Measurements from ENCODE around the gene FPR2. TPM values are rescaled to one million over a fixed set of nuclear protein-coding genes. Genes with fewer than 3 reads are reported as not detected.

Gene FPR2
- total RNA-seq, 1 donor from 2014 or later = not detected

DNA sequence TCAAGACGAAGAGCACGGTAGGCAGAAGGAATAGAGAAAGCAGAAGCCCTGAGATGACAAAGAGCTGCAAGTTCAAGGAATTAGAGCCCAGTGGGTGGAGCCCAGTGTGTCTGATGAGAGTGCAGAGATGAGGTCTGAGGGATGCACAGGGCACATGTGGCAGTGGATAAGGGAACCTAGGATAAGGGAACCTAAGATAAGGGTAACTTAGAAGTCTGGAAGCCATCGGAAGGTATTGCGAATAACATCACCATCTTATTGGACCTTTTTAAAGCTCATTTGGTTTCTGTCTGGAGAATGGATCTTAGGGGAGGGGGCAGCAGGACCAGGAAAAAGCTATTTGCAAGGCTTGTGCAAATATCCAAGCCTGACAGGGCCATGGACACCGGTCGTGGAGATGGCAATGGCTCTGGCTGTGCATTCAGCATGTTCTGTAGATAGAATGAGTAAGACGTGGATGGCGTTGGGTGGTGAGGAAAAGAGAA lies 35.3 kb downstream of the FPR2 start:
- no peaks in the 10 kb centered on the region for H3K36me3 ChIP-seq (ENCODE audit: control insufficient read depth, insufficient read depth, low read length)
- H3K4me3 ChIP-seq (ENCODE audit: low read depth, low read length) = no peak overlapping the region
- no peaks in the 10 kb centered on the region for H3K27me3 ChIP-seq (ENCODE audit: control insufficient read depth, insufficient read depth, low read length)
- TF ChIP-seq, protein P1, sequence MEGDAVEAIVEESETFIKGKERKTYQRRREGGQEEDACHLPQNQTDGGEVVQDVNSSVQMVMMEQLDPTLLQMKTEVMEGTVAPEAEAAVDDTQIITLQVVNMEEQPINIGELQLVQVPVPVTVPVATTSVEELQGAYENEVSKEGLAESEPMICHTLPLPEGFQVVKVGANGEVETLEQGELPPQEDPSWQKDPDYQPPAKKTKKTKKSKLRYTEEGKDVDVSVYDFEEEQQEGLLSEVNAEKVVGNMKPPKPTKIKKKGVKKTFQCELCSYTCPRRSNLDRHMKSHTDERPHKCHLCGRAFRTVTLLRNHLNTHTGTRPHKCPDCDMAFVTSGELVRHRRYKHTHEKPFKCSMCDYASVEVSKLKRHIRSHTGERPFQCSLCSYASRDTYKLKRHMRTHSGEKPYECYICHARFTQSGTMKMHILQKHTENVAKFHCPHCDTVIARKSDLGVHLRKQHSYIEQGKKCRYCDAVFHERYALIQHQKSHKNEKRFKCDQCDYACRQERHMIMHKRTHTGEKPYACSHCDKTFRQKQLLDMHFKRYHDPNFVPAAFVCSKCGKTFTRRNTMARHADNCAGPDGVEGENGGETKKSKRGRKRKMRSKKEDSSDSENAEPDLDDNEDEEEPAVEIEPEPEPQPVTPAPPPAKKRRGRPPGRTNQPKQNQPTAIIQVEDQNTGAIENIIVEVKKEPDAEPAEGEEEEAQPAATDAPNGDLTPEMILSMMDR (IDR thresholded peaks at IDR 0.05; ENCODE audit: insufficient read depth, low read length, severe bottlenecking) = no peak
- DNase-seq (ENCODE audit: low read depth) (no peak), FAIRE-seq (no peak)

GRCh38 chr19:51797480-51797879 lies 36.5 kb downstream of the FPR2 start:
- TF ChIP-seq, protein P1 (IDR thresholded peaks at IDR 0.05; ENCODE audit: insufficient read depth, low read length, severe bottlenecking) = no peak
- no peak for FAIRE-seq
- DNase-seq (ENCODE audit: low read depth) = no peak
- H3K27me3 ChIP-seq (ENCODE audit: control insufficient read depth, insufficient read depth, low read length) = no peaks in the 10 kb centered on the region
- no peaks in the 10 kb centered on the region for H3K36me3 ChIP-seq (ENCODE audit: control insufficient read depth, insufficient read depth, low read length)
- no peak overlapping the region for H3K4me3 ChIP-seq (ENCODE audit: low read depth, low read length)

GRCh38 chr19:51798062-51798461 lies 37.1 kb downstream of the FPR2 start:
- TF ChIP-seq, protein P1 (IDR thresholded peaks at IDR 0.05; ENCODE audit: insufficient read depth, low read length, severe bottlenecking) = no peak
- no peak for DNase-seq (ENCODE audit: low read depth)
- Histone ChIP-seq H3K36me3 (ENCODE audit: control insufficient read depth, insufficient read depth, low read length) (no peaks in the 10 kb centered on the region), H3K4me3 (ENCODE audit: low read depth, low read length) (no peak overlapping the region), H3K27me3 (ENCODE audit: control insufficient read depth, insufficient read depth, low read length) (no peaks in the 10 kb centered on the region)
- no peak for FAIRE-seq

- H3K36me3 ChIP-seq (ENCODE audit: control insufficient read depth, insufficient read depth, low read length) = no peaks in the 10 kb centered on the region
- H3K27me3 ChIP-seq (ENCODE audit: control insufficient read depth, insufficient read depth, low read length) = no peaks in the 10 kb centered on the region
- TF ChIP-seq, protein P1 (IDR thresholded peaks at IDR 0.05; ENCODE audit: insufficient read depth, low read length, severe bottlenecking) = no peak
- FAIRE-seq (no peak), DNase-seq (ENCODE audit: low read depth) (peak; percentile 76)
- no peak overlapping the region for H3K4me3 ChIP-seq (ENCODE audit: low read depth, low read length)
Observed at GRCh38 chr19:51799034-51799773, 38.2 kb downstream of the FPR2 start.

DNA sequence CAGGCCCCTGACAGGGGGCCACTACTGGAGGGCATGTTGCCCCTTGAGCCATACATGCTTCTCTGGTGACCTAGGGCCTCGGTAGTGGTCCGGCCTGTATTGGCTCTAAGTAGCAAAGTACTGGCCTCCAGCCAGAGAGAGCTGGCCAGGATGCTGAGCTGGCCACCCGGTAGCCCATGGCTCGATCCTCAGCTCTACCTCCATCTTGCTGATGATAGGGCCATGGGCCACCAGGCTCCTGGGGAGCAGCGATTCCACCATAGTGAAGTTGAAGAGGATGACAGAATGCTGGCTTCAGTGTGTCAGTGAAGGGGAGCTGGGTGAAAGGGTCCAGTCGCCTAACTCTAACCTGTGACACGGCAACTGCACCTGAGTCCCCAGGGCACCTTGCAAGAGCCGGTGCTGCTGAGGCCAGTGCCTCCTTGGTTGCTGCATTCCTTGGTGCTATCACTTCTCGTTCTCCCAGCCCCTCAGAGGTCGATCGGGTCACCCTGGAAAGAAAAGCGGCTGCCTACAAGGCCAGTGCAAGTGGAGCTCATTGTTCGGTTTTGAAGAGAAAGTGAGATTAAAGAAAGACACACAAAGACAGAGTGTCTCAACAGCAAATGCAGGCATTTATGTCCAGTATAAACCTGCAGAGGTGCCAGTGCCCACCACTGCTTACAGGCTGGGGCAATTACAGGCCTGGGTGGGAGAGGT lies 38.9 kb downstream of the FPR2 start:
- H3K27me3 ChIP-seq (ENCODE audit: control insufficient read depth, insufficient read depth, low read length) = no peaks in the 10 kb centered on the region
- H3K4me3 ChIP-seq (ENCODE audit: low read depth, low read length) = no peak overlapping the region
- TF ChIP-seq, protein P1 (IDR thresholded peaks at IDR 0.05; ENCODE audit: insufficient read depth, low read length, severe bottlenecking) = no peak
- FAIRE-seq (no peak), DNase-seq (ENCODE audit: low read depth) (no peak)
- H3K36me3 ChIP-seq (ENCODE audit: control insufficient read depth, insufficient read depth, low read length) = no peaks in the 10 kb centered on the region

Measured in bronchial epithelial cell (primary cell).